Measurements from ENCODE around the gene PTPN7.

- TF ChIP-seq ZNF274 (IDR thresholded peaks at IDR 0.05; ENCODE audit: low read length) (no peak), ZNF274 (tag by site-specific recombination; IDR thresholded peaks at IDR 0.05; ENCODE audit: borderline replicate concordance) (no peak), FEZF1 (tag by site-specific recombination; IDR thresholded peaks at IDR 0.05) (no peak), ZBTB17 (tag by site-specific recombination; IDR thresholded peaks at IDR 0.05) (no peak), CTCF (tag by site-specific recombination; IDR thresholded peaks at IDR 0.05) (no peak)
These were observed 33.9 kb upstream of the PTPN7 start for GRCh38 chr1:202194328-202194648.

Data from HEK293 (cell line).